Measurements from ENCODE around the gene LTF. TPM values are rescaled to one million over a fixed set of nuclear protein-coding genes. Genes with fewer than 3 reads are reported as not detected.
"Not testable (repeated sequence)": the region's sequence is repeated elsewhere in the genome, so short reads cannot be mapped to it uniquely, and the experiment has no call there.

Gene LTF
- total RNA-seq, 2 experiments from 2014 or later: not detected

DNA sequence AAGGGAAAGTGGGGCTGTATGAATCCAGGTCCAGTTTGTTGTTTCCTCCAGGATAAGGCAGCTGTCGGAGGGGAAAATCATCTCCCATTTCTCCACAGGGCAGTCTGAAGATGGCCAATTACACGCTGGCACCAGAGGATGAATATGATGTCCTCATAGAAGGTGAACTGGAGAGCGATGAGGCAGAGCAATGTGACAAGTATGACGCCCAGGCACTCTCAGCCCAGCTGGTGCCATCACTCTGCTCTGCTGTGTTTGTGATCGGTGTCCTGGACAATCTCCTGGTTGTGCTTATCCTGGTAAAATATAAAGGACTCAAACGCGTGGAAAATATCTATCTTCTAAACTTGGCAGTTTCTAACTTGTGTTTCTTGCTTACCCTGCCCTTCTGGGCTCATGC, 56.7 kb downstream of the LTF start:
- Mint-ChIP-seq H3K27ac (no peak overlapping the region), H3K9me3 (no peaks in the 10 kb centered on the region), H3K36me3 (peaks cover 3% of the 10 kb centered on the region), H3K4me1 (peaks cover 33% of the 10 kb centered on the region), H3K27me3 (no peaks in the 10 kb centered on the region), H3K4me3 (peak overlapping the region; percentile 85)
- no peak for DNase-seq

GRCh38 chr3:46406788-46407611, 57.7 kb downstream of the LTF start, which contains the start of the genes CCR5AS and CCRL2:
Gene CCR5AS, minus strand, starts transcription at chr3:46407066.
Gene CCRL2, plus strand, starts transcription at chr3:46407259. Its CDS starts 821 bp downstream, at chr3:46408080.
- peaks cover 33% of the 10 kb centered on the region for H3K4me1 Mint-ChIP-seq
- DNase-seq: peak; percentile 41
- H3K27me3 Mint-ChIP-seq: no peaks in the 10 kb centered on the region
- peaks cover 3% of the 10 kb centered on the region for H3K36me3 Mint-ChIP-seq
- H3K27ac Mint-ChIP-seq: peak within 1 kb of the TSS; percentile 86
- H3K4me3 Mint-ChIP-seq: peak within 1 kb of the TSS; percentile 85
- H3K9me3 Mint-ChIP-seq: no peaks in the 10 kb centered on the region

- H3K4me3 Mint-ChIP-seq: peak overlapping the region; percentile 85
- no peak for DNase-seq
- H3K9me3 Mint-ChIP-seq: no peaks in the 10 kb centered on the region
- H3K27ac Mint-ChIP-seq: peak overlapping the region; percentile 86
- peaks cover 3% of the 10 kb centered on the region for H3K36me3 Mint-ChIP-seq
- H3K27me3 Mint-ChIP-seq: no peaks in the 10 kb centered on the region
- peaks cover 33% of the 10 kb centered on the region for H3K4me1 Mint-ChIP-seq
Measured at GRCh38 chr3:46406443-46406787, 58.3 kb downstream of the LTF start.

DNA sequence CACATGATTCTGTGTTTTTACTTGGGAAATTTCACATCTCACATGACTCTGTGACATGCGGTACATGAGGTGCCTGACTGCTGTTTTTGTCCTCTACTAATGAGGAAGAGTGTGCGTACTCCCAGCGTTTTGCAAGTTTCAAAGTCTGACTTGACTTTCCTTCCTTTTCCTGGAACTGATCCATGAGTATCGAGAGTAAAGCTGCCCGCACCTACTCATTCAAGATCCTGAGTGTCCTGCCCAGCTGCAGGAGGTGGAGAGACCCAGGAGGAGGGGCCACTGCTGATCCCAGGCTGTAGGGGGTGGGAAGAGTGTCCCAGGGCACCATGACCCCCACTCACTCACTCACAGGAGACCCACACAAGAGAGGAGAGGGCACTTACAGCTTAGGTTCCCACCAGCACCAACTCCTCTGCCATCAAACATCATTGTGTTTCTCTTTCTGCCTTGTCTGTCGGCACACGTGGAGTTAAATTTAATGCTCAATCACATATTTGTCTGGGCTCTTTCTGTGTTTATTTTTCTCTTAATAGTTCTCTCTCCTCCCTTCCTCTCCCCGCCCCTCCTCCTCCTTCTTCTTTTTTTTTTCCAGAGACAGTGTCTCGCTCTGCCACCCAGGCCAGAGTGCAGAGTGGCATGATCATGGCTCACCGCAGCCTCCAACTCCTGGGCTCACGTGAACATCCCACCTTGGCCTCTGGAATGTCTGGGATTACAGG, 59.2 kb downstream of the LTF start:
- DNase-seq: no peak
- Mint-ChIP-seq H3K27ac (no peak overlapping the region), H3K36me3 (peaks cover 3% of the 10 kb centered on the region), H3K9me3 (no peaks in the 10 kb centered on the region), H3K4me3 (no peak overlapping the region), H3K4me1 (peaks cover 33% of the 10 kb centered on the region), H3K27me3 (no peaks in the 10 kb centered on the region)

- not testable (repeated sequence) for H3K9me3 Mint-ChIP-seq, H3K27me3 Mint-ChIP-seq, H3K27ac Mint-ChIP-seq, H3K36me3 Mint-ChIP-seq, H3K4me3 Mint-ChIP-seq, DNase-seq
- peaks cover 15% of the 10 kb centered on the region for H3K4me1 Mint-ChIP-seq
Measured at GRCh38 chr3:46402902-46403301, 61.8 kb downstream of the LTF start.

GRCh38 chr3:46401579-46401978, 63.1 kb downstream of the LTF start:
- no peaks in the 10 kb centered on the region for H3K27me3 Mint-ChIP-seq
- H3K4me3 Mint-ChIP-seq: no peak overlapping the region
- no peaks in the 10 kb centered on the region for H3K9me3 Mint-ChIP-seq
- no peak for DNase-seq
- peaks cover 3% of the 10 kb centered on the region for H3K4me1 Mint-ChIP-seq
- H3K27ac Mint-ChIP-seq: no peak overlapping the region
- no peaks in the 10 kb centered on the region for H3K36me3 Mint-ChIP-seq

DNA sequence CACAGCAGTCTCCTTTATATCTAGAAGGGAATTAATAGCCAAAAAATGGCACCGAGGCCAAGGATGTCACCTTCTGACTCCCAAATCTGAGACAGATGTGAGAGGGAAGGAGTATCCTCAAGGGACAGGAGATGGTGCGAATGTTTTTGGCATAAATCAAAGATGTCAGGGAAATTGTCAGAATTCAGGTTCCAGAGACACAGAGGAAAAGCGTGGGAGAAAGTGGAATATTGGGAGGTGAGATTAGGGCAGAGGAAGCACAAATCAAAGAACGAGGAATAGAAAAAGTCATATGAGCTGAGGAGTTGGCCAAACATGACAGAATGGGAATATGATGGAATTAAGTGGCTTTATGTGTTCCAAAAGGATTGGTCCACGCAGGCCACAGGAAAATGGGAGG, 63.9 kb downstream of the LTF start:
- peaks cover 2% of the 10 kb centered on the region for H3K4me1 Mint-ChIP-seq
- H3K27me3 Mint-ChIP-seq: no peaks in the 10 kb centered on the region
- no peak for DNase-seq

DNA sequence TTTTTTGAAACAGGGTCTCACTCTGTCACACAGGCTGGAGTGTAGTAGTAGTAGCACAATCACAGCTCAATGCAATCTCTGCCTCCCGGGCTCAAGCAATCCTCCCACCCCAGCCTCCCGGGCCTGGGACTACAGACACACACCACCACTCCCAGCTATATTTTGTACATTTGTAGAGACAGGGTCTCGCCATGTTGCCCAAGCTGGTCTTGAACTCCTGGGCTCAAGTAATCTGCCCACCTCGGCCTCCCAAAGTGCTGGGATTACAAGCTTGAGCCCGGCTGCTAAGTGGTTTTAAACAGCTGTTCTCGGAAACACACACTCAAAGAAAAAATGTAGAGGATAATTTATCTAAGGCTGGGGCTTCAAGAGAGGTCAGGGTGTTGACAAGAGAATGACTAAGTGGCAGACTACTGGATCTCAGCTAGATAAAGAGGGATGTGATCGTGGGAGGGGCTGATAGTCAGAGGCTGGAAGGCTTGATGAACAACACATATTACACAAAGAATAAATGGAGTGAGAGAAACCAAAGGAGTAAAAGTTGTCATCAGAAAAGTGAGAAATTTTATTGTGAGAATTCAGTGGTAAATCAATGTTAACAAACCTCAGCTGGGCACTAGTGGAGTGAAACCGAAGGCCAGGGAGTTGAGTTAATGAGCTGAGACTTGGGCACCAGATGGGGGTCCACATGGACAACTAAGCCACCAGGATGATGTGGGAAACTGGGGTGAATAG, 64.5 kb downstream of the LTF start:
- H3K36me3 Mint-ChIP-seq: no peaks in the 10 kb centered on the region
- no peak overlapping the region for H3K27ac Mint-ChIP-seq
- peaks cover 3% of the 10 kb centered on the region for H3K4me1 Mint-ChIP-seq
- H3K4me3 Mint-ChIP-seq: no peak overlapping the region
- H3K27me3 Mint-ChIP-seq: no peaks in the 10 kb centered on the region
- H3K9me3 Mint-ChIP-seq: no peaks in the 10 kb centered on the region
- DNase-seq: no peak

More for the DNA sequence above, 63.9 kb downstream of the LTF start:
- Mint-ChIP-seq H3K4me3 (no peak overlapping the region), H3K36me3 (no peaks in the 10 kb centered on the region), H3K27ac (no peak overlapping the region), H3K9me3 (no peaks in the 10 kb centered on the region)

- H3K27ac Mint-ChIP-seq: no peak overlapping the region
- H3K4me1 Mint-ChIP-seq: peaks cover 4% of the 10 kb centered on the region
- H3K4me3 Mint-ChIP-seq: no peak overlapping the region
- no peaks in the 10 kb centered on the region for H3K9me3 Mint-ChIP-seq
- H3K36me3 Mint-ChIP-seq: no peaks in the 10 kb centered on the region
- H3K27me3 Mint-ChIP-seq: no peaks in the 10 kb centered on the region
- DNase-seq: no peak
Measured at GRCh38 chr3:46399557-46399956, 65.1 kb downstream of the LTF start.

DNA sequence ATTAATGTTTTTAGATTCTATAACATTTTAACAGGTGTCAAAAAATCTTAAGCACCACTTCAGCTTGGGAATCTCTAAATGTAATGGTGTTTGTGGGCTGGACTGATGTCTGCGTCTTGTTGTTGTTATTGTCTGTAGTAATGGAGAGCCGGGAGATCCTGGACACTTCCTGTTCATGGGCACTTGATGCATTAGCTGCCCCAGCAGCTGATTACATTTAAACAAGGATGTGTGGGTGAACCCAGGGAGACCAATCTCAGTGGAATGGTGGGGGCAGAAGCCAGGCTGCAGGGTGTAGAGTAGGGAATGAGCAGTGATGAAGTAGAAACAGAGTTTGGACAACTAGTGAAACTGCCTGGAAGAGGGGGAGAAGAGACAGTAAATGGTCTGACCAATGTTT, 65.6 kb downstream of the LTF start:
- no peaks in the 10 kb centered on the region for H3K36me3 Mint-ChIP-seq
- no peak for DNase-seq
- H3K9me3 Mint-ChIP-seq: no peaks in the 10 kb centered on the region
- peaks cover 4% of the 10 kb centered on the region for H3K4me1 Mint-ChIP-seq
- H3K27ac Mint-ChIP-seq: no peak overlapping the region
- H3K4me3 Mint-ChIP-seq: no peak overlapping the region
- H3K27me3 Mint-ChIP-seq: no peaks in the 10 kb centered on the region

DNA sequence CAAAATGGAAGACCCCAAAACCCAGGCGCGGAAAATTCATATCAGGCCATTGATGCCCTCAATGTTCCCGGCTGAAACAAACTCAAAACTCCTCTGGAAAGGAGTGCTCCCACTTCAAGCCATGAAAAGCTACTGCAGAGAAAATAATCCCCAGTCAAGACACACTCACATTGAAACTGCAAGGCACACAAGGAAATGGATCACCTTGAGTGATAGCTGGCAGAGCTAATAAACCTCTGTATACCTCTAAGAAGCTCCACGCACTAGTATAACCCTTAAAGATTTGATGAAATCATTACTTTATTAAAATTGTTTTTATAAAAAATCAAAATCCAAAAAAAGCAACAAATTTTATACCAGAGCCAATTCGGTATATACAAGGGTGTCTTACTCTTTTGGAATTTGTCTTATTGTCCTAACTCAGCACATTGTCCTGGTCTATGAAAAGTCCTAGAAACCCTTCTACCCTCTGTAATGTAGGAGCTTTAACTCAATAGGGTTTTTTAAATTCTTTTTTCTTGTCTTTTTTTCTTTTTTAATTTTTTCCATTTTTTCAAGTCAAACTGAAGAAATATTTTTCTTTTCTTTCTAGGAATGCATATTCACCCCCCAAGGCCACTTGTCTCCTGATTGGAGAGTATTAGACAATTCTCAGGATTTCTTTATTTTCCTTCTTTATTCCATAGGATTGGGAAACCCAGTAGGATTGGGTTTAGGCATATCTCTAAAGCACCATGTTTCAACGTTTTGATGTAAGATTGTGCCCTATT, 66.3 kb downstream of the LTF start:
- Mint-ChIP-seq H3K27ac (no peak overlapping the region), H3K36me3 (no peaks in the 10 kb centered on the region), H3K9me3 (no peaks in the 10 kb centered on the region), H3K4me1 (peaks cover 4% of the 10 kb centered on the region), H3K4me3 (no peak overlapping the region), H3K27me3 (no peaks in the 10 kb centered on the region)
- DNase-seq: no peak

DNA sequence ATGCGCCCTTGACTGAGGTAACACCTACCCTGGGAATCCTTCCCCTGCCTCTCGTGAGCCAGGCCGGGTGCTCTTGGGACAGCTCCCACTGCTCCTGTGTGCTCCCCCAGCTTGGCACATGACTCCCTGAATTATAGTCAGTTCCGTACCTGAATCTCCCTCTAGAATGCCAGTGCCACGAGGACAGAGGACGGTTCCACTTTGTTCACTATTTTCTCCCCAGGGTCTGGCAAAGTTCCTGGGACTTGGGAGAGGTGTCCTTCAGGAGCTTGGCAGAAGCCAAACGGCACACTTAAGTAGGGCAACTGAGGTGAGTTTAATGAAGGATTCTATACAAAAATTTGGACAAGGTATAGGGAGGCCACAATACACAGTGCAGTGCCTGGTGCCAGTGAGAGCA, 67.6 kb downstream of the LTF start:
- Mint-ChIP-seq H3K4me3 (no peak overlapping the region), H3K36me3 (no peaks in the 10 kb centered on the region), H3K27ac (no peak overlapping the region), H3K4me1 (peaks cover 4% of the 10 kb centered on the region), H3K9me3 (no peaks in the 10 kb centered on the region), H3K27me3 (no peaks in the 10 kb centered on the region)
- DNase-seq: no peak

GRCh38 chr3:46395766-46396530, 68.8 kb downstream of the LTF start:
- Mint-ChIP-seq H3K36me3 (no peaks in the 10 kb centered on the region), H3K4me1 (peaks cover 4% of the 10 kb centered on the region), H3K27ac (no peak overlapping the region), H3K27me3 (no peaks in the 10 kb centered on the region), H3K4me3 (no peak overlapping the region), H3K9me3 (no peaks in the 10 kb centered on the region)
- no peak for DNase-seq

- H3K27me3 Mint-ChIP-seq: no peaks in the 10 kb centered on the region
- no peak overlapping the region for H3K4me3 Mint-ChIP-seq
- no peaks in the 10 kb centered on the region for H3K36me3 Mint-ChIP-seq
- no peaks in the 10 kb centered on the region for H3K9me3 Mint-ChIP-seq
- H3K4me1 Mint-ChIP-seq: peaks cover 4% of the 10 kb centered on the region
- DNase-seq: no peak
- no peak overlapping the region for H3K27ac Mint-ChIP-seq
Measured at GRCh38 chr3:46395210-46395661, 69.5 kb downstream of the LTF start.

Measured in activated naive CD8-positive, alpha-beta T cell treated with anti-CD3 and anti-CD28 coated beads for 36 hours (primary cell).